GM19468 (cell line): ENCODE results near the gene HMX1.

ENCODE experiments used
- ATAC-seq: cut with Tn5 transposase; IDR thresholded peaks from one replicate; pipeline ENCODE4 v1.9.1; 2021; ENCODE audit warnings: mild to moderate bottlenecking, moderate library complexity, moderate number of reproducible peaks; ENCODE audit not compliant: unreplicated experiment; ENCODE audit errors: extremely low read depth

The HMX1 gene

DNA sequence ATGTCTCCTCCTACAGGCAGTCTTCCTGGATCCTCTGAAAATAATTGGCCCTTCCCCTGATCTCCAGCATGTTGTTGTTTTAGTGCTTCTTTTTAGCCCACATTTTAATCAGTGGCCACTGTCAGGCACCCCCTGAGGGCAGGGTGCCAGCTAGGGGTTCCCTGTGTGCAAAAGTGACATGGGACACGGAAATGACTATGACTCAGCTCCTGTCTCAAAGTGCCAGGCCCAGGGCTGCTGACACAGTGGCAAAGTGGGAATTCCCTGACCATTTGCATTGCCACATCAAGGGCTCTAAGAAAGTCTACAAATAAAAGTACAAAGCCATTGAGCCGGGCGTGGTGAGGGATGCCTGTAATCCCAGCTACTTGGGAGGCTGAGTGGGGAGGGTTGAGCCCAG, 24.8 kb downstream of the HMX1 start:
- ATAC-seq = no peak

DNA sequence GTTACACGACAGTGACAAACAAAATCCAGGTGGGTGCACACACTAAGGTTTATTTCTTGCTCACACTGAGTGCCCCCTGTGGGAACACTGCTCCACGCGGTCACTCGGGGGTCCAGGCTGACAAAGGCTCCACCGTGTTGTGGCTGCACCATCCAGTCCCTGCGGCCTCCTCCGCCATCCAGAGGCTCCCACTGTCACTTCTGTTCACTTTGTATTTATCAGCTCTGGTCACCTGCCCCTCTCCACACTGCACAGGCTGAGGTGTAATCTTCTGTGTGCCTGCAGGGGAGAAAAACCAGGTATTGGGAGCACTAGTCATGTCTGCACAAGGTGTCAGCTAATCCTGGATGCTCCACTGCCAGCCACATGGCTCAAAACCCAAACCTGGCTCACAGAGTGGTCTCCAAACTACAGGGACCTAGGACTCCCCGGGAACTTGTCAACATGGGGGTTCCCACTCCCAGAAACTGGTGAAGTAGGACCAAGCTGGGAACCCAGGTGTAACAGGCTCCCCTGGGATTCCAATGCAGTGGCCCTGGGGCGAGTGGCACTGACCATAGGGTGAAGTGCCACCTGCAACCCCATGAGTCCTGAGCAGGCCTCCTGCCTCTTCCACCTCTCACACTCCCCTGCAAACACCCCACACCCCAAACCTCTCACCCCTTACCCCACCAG, 25.5 kb downstream of the HMX1 start:
- no peak for ATAC-seq

GRCh38 chr4:8844976-8845690, 26.5 kb downstream of the HMX1 start:
- no peak for ATAC-seq

GRCh38 chr4:8843597-8843996, 28.0 kb downstream of the HMX1 start:
- no peak for ATAC-seq

DNA sequence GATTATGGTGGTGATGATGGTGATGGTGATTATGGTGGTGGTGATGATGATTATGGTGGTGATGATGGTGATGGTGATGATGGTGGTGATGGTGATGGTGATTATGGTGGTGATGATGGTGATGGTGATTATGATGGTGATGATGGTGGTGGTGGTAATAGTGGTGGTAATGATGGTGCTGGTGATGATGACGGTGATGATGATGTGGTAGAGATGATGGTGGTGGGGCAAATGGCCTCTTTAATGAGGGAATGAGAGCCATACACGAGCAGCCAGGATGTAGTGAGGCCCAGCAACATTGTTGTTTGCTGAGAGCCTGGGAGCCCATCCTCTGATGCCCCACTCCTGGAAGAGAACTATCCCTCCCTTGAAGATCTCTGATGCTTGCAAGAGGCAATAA, 29.0 kb downstream of the HMX1 start:
- ATAC-seq = no peak

DNA sequence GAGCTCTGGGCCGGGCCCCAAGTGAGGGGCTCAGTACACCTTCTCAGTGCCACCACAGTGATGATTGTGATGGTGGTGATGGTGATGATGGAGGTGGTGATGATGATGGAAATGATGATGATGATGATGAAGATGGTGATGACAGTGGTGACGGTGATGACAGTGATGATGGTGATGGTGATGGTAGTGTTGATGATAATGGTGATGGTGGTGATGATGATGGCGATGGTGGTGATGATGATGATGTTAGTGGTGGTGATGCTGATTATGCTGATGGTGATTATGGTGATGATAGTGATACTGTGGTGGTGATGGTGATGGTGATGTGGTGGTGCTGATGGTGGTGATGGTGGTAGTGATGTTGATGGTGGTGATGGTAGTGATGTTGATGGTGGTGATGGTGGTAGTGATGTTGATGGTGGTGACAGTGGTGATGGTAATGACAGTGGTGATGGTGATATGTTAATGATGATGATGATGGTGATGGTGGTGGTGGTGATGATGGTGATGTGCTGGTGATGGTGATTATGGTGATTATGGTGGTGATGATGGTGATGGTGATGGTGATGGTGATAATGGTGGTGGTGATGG, 29.9 kb downstream of the HMX1 start:
- ATAC-seq = no peak

DNA sequence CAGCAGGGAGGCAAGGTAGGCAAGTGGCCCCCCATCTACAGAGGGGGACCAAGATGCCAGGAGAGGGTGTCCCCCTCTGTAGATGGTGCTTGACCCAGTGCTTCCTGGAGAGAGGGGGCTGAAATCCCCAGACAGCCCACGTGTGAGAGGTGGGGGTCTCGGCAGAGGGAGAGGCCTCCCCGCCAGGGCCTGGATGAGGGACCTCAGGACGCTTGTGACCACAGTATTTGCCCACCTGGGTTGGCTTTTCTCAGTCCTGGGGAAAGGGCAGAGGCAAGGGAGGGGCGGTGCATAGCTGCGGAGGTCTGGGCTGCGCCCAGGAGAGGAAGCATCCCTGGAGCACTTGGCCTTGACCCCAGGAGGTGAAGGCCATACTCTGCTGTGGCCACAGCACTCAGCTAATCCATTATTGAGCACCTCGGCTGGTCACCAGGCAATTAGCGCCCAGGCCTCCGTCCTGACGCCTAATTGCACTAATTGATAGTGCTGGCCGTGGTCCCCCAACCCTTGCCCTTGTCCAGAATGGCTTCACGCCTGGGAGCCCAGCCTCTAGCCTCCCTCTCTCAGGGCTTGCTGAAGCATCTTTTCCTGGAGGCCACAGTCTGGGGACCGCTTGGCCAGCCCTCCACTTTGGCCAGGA, 30.7 kb downstream of the HMX1 start:
- no peak for ATAC-seq

DNA sequence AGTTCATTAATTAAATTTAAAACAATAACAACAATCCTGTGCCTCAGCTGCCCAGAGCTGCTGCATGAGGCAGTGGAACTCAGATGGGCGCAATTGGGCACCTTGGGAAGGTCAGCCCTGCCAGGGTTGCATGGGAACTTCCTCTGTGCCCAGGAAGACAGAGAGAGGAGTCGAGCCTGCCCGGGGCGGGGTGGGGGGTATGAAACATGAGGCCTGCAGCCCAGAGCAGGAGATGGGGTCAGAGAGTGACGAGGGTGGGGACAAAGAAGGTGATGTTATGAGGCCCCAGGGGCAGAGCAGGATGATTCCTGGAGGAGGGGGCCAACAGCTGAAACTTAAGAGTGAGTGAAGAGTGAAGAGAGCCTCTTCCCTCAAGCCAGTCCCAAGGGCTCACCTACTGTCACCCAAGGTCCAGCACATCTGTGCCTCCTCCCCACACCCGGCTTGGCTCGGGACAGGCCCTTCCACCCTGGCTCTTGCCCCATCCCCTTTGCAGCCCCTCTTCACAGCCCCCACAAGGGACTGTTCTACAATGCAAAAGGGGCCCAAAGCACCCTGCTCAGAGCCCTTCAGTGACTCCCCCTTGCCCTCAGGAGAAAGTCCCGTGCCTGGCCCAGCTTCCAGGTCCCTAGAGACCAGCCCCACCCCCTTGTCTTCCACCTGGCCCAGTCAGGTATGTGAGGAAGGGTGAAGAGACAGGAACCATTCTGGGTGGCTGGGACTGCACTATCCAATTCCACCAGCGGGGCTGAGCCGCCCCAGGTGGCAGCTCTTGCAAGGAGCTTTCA, 31.4 kb downstream of the HMX1 start:
- no peak for ATAC-seq

DNA sequence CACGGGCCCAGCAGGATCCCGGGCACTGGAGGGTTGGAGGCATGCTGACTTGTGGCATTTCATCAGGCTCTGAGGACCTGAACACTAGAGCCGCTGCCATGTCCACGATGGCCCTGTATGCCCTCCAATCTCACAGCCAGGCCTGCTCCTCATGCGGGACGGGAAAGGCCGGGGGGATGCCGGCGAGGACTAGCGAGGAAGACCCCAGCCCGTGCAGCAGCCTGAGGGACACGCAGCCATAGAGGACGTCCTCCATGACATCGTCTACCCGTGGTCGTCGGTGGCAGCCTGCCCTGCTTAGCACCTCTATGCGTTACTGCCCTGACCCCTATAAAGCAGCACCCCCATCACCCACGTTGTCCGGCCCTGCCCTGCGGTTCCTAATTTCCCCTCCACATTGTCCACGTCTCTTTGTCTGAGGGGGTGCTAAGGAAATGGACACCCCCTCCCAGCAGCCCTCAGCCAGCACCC, 32.6 kb downstream of the HMX1 start:
- ATAC-seq = no peak

- ATAC-seq = no peak
Measured at GRCh38 chr4:8838296-8838960, 33.2 kb downstream of the HMX1 start.

DNA sequence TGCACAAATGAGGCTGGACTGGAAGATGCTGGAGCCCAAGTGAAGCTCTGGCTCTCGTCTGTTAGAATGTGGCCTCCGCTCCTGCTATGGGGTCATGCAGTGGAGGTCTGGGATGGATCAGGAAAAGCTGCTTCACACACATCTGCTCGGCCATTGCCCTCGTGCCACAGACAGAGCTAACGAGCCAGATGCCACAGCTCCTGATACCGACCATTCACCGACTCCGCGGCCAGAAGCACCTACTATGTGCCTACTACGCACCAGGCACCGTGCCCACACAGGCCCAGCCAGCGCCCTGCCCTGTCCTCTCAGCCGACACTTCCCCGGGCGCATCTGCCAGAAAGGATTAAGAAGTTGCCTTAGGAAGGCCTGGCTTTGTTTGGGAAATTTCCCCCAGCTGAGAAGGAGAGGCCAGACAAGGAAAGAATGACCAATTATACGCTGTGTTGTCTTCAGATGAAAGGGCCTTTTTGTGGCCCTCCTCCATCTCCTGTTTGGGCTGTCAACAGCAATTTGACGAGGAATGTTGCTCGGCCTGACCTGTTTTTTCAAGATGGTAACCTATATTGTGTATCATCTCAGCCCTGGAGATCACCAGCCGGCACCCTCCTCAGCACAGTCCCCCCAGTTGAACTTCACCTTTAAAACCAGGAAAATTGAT, 34.3 kb downstream of the HMX1 start:
- ATAC-seq = no peak

GRCh38 chr4:8836664-8837171, 34.9 kb downstream of the HMX1 start:
- ATAC-seq = no peak

DNA sequence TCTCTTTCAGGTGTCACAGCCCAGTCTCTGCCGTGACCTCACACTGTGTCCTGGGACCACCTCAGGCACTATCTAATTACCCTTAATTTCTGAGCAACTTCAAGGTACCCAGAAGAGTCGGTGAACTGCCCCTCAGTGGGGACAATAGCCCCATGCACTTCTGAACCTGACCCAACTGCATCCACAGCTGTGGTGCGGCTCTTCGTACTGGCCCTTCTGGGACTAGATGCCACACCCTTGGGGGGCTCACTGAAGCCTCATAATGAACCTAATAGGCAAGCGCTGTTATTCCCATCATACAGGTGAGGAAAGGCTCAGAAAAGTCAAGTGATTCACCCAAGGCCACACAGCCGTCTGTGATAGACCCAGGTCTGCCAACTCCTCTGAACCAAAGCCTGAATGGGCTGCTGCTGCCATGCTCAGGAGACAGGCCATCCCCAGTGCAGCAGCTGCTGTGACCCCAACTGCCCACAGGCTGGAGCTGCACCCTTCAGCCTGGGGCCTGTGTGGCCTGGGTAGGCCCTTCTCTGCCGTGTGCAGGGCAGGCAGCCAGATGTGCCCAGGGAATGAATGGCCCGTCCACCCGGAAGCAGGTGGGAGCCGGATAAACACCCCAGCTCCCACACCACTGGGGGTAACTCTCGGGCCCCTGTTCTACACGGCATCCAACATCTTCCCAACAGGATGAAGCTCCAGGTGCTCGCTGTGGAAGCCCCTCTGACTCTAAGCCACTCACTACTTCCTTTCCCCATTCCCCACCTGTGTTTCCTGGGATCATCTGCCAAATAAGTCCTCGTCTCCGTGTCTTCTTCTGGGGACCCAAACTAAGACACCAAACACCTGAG, 35.9 kb downstream of the HMX1 start:
- no peak for ATAC-seq

GRCh38 chr4:8834681-8835220, 36.9 kb downstream of the HMX1 start:
- ATAC-seq = no peak

GRCh38 chr4:8832113-8832915, 39.3 kb downstream of the HMX1 start:
- no peak for ATAC-seq

GRCh38 chr4:8831221-8832112, 40.2 kb downstream of the HMX1 start:
- no peak for ATAC-seq
